NCI-H460 (cell line): ENCODE data around the gene CD6. TPM values are rescaled to one million over a fixed set of nuclear protein-coding genes. Genes with fewer than 3 reads are reported as not detected.

Source experiments
- DNase-seq: peaks from one replicate; pipeline ENCODE4 v3.0.0-alpha.2; 2016; ENCODE audit warnings: low read depth; ENCODE audit errors: extremely low read depth
- total RNA-seq: library from RNA; depleted of rRNA; stranded (reverse); fragments of >200 nt; shearing (Covaris generic); gene quantifications from 2 replicates; pipeline ENCODE4 v1.2.3, GENCODE V29; 2014

Gene CD6
- total RNA-seq, 1 experiment from 2014 or later = not detected

- DNase-seq = no peak
Observed at GRCh38 chr11:60934790-60935605, 36.5 kb upstream of the CD6 start.

GRCh38 chr11:60935676-60936442 lies 35.6 kb upstream of the CD6 start:
- no peak for DNase-seq

GRCh38 chr11:60936467-60937143 lies 34.9 kb upstream of the CD6 start:
- no peak for DNase-seq

- no peak for DNase-seq
Observed at GRCh38 chr11:60937144-60937527, 34.3 kb upstream of the CD6 start.

- DNase-seq = no peak
Observed at GRCh38 chr11:60937811-60938210, 33.7 kb upstream of the CD6 start.

GRCh38 chr11:60938500-60938899 lies 33.0 kb upstream of the CD6 start:
- no peak for DNase-seq

GRCh38 chr11:60939301-60939700 lies 32.2 kb upstream of the CD6 start:
- no peak for DNase-seq

GRCh38 chr11:60939855-60940254 lies 31.6 kb upstream of the CD6 start:
- no peak for DNase-seq

- no peak for DNase-seq
Observed at GRCh38 chr11:60941371-60942119, 29.9 kb upstream of the CD6 start.

- DNase-seq = no peak
Observed at GRCh38 chr11:60942219-60942618, 29.3 kb upstream of the CD6 start.

- DNase-seq = no peak
Observed at GRCh38 chr11:60942970-60943565, 28.4 kb upstream of the CD6 start.

GRCh38 chr11:60944490-60945294 lies 26.8 kb upstream of the CD6 start:
- no peak for DNase-seq

GRCh38 chr11:60945295-60945667 lies 26.2 kb upstream of the CD6 start:
- DNase-seq = no peak

GRCh38 chr11:60946601-60947264 lies 24.7 kb upstream of the CD6 start:
- no peak for DNase-seq

GRCh38 chr11:60947700-60948099 lies 23.8 kb upstream of the CD6 start:
- no peak for DNase-seq

GRCh38 chr11:60948250-60948649 lies 23.2 kb upstream of the CD6 start:
- no peak for DNase-seq

GRCh38 chr11:60950024-60950423 lies 21.5 kb upstream of the CD6 start:
- no peak for DNase-seq

- DNase-seq = no peak
Observed at GRCh38 chr11:60950933-60951605, 20.4 kb upstream of the CD6 start.

- no peak for DNase-seq
Observed at GRCh38 chr11:60951606-60951903, 19.9 kb upstream of the CD6 start.
